SK-N-SH (cell line): ENCODE measurements around the gene CRISPLD2. TPM values are rescaled to one million over a fixed set of nuclear protein-coding genes. Genes with fewer than 3 reads are reported as not detected.

ENCODE experiments used
- CTCF ChIA-PET: fragments of 300-600, 350-600 bp; formaldehyde crosslinking; extraction: SDS; loops from one replicate; lab custom pipeline; 2021; lab: Yijun Ruan, JAX
- POLR2A ChIA-PET: fragments of 350-600 bp; sonication (Branson Sonifier 250); formaldehyde crosslinking; extraction: SDS; loops from one replicate; lab custom pipeline; 2020; ENCODE audit warnings: antibody characterized with exemption, inconsistent platforms; lab: Yijun Ruan, JAX
- DNase-seq: peaks from one replicate; pipeline ENCODE4 v3.0.0; 2012
- H2AFZ ChIP-seq: fragments of 200-600 bp; sonication (generic); 2 replicates; pipeline ENCODE4 v1.8.1; 2016; ENCODE audit warnings: antibody characterized with exemption, mild to moderate bottlenecking, low read depth
- H3F3A ChIP-seq: fragments of 200-600 bp; sonication (generic); replicated peaks from 2 replicates; pipeline ENCODE3; 2016; ENCODE audit warnings: antibody characterized with exemption, mild to moderate bottlenecking; ENCODE audit not compliant: insufficient read depth
- H3K27ac ChIP-seq, 2 experiments: fragments of 200-500 bp in 1 of 2; fragments of 200-600 bp in 1 of 2; sonication (Bioruptor generic) in 1 of 2; sonication (generic), shearing (Covaris generic) in 1 of 2; 2 replicates each; pipeline versions ENCODE4 v1.5.1 to v1.6.1; 2014 to 2016; ENCODE audit warnings: low read depth in 2 of 2, inconsistent platforms in 1 of 2, low read length in 1 of 2, mild to moderate bottlenecking in 1 of 2, mixed read lengths in 1 of 2
- H3K27me3 ChIP-seq: fragments of 200-600 bp; sonication (generic), shearing (Covaris generic); 2 replicates; pipeline ENCODE4 v1.6.1; 2016; ENCODE audit warnings: mixed run types; ENCODE audit not compliant: insufficient read depth
- H3K36me3 ChIP-seq, 2 experiments: fragments of 200-500 bp in 1 of 2; fragments of 200-600 bp in 1 of 2; sonication (Bioruptor generic) in 1 of 2; sonication (generic) in 1 of 2; replicated peaks in 1 of 2; 2 replicates each; pipeline versions ENCODE3 to v1.5.1; 2014 to 2016; ENCODE audit warnings: low read length in 1 of 2, mild to moderate bottlenecking in 1 of 2; ENCODE audit not compliant: insufficient read depth in 2 of 2, control insufficient read depth in 1 of 2
- H3K4me1 ChIP-seq, 2 experiments: fragments of 200-500 bp in 1 of 2; fragments of 200-600 bp in 1 of 2; sonication (Bioruptor generic) in 1 of 2; sonication (generic), shearing (Covaris generic) in 1 of 2; 2 replicates each; pipeline versions ENCODE4 v1.5.1 to v1.6.1; 2014 to 2016; ENCODE audit warnings: low read depth in 1 of 2, low read length in 1 of 2, mixed run types in 1 of 2; ENCODE audit not compliant: insufficient read depth in 2 of 2, control insufficient read depth in 1 of 2
- H3K4me2 ChIP-seq: fragments of 200-600 bp; sonication (generic), shearing (Covaris generic); 2 replicates; pipeline ENCODE4 v1.6.1; 2017; ENCODE audit warnings: mixed run types
- H3K4me3 ChIP-seq, 2 experiments: fragments of 200-500 bp in 1 of 2; fragments of 200-600 bp in 1 of 2; sonication (Bioruptor generic) in 1 of 2; sonication (generic), shearing (Covaris generic) in 1 of 2; 2 replicates each; pipeline versions ENCODE4 v1.5.1 to v1.8.1; 2014 to 2016; ENCODE audit warnings: low read depth in 2 of 2, inconsistent platforms in 1 of 2, low read length in 1 of 2, mild to moderate bottlenecking in 1 of 2, mixed read lengths in 1 of 2, moderate library complexity in 1 of 2
- H3K79me2 ChIP-seq: fragments of 200-600 bp; sonication (generic); 2 replicates; pipeline ENCODE4 v1.8.1; 2017; ENCODE audit warnings: mild to moderate bottlenecking; ENCODE audit not compliant: insufficient read depth
- H3K9ac ChIP-seq: fragments of 200-600 bp; sonication (generic); 2 replicates; pipeline ENCODE4 v1.6.1; 2017; ENCODE audit warnings: mixed run types
- H3K9me2 ChIP-seq: fragments of 200-600 bp; sonication (generic); 2 replicates; pipeline ENCODE4 v1.6.1; 2017; ENCODE audit warnings: mixed run types
- H3K9me3 ChIP-seq: fragments of 200-600 bp; sonication (generic); 2 replicates; pipeline ENCODE4 v1.6.1; 2017; ENCODE audit warnings: mixed run types, mild to moderate bottlenecking, moderate library complexity
- H4K20me1 ChIP-seq: fragments of 200-600 bp; sonication (generic); 2 replicates; pipeline ENCODE4 v1.6.1; 2017; ENCODE audit warnings: mild to moderate bottlenecking, mixed run types; ENCODE audit not compliant: insufficient read depth
- EP300 ChIP-seq, 2 experiments: IDR thresholded peaks; 2 replicates each; pipeline versions ENCODE4 v1.4.0 to v1.6.1; 2012; ENCODE audit warnings: borderline replicate concordance in 1 of 2, low read depth in 1 of 2, low read length in 1 of 2
- EZH2phosphoT487 ChIP-seq: fragments of 200-600 bp; sonication (generic); IDR thresholded peaks from 2 replicates; pipeline ENCODE4 v1.6.1; 2017; ENCODE audit warnings: low read depth, mixed run types, mild to moderate bottlenecking, antibody characterized with exemption, moderate library complexity, borderline replicate concordance
- FOXJ3 ChIP-seq: sonication (generic); formaldehyde crosslinking; IDR thresholded peaks from 2 replicates; pipeline ENCODE4 v1.5.1; 2020; ENCODE audit warnings: mild to moderate bottlenecking, missing genetic modification reagents
- GABPA ChIP-seq: IDR thresholded peaks from 2 replicates; pipeline ENCODE4 v1.4.0; 2012; ENCODE audit warnings: low read depth, mild to moderate bottlenecking
- GATA2 ChIP-seq: sonication (generic); formaldehyde crosslinking; IDR thresholded peaks from 2 replicates; pipeline ENCODE4 v1.5.0; 2020; ENCODE audit warnings: mild to moderate bottlenecking, missing genetic modification reagents
- MXI1 ChIP-seq: IDR thresholded peaks from 2 replicates; pipeline ENCODE4 v1.6.1; 2012; ENCODE audit warnings: mild to moderate bottlenecking, low read depth, low read length, improper control_type of control experiment
- NFIC ChIP-seq: IDR thresholded peaks from 2 replicates; pipeline ENCODE4 v1.4.0; 2012; ENCODE audit warnings: borderline replicate concordance
- NRF1 ChIP-seq: IDR thresholded peaks from 2 replicates; pipeline ENCODE4 v1.6.1; 2012; ENCODE audit warnings: low read depth, mild to moderate bottlenecking, low read length
- RAD21 ChIP-seq: IDR thresholded peaks from 2 replicates; pipeline ENCODE4 v1.6.1; 2012; ENCODE audit warnings: mild to moderate bottlenecking, low read length
- RCOR1 ChIP-seq: fragments of 150-350 bp; IDR thresholded peaks from 2 replicates; pipeline ENCODE4 v1.6.1; 2017; ENCODE audit warnings: antibody characterized with exemption, low read length
- RFX5 ChIP-seq: IDR thresholded peaks from 2 replicates; pipeline ENCODE4 v1.6.1; 2012; ENCODE audit warnings: mild to moderate bottlenecking, improper control_type of control experiment, low read length
- SIN3A ChIP-seq: IDR thresholded peaks from 2 replicates; pipeline ENCODE4 v1.6.1; 2012; ENCODE audit warnings: low read depth, mild to moderate bottlenecking, low read length, moderate library complexity, borderline replicate concordance
- TCF12 ChIP-seq: IDR thresholded peaks from 2 replicates; pipeline ENCODE4 v1.4.0; 2012
- TEAD4 ChIP-seq: IDR thresholded peaks from 2 replicates; pipeline ENCODE4 v1.4.0; 2012; ENCODE audit warnings: mild to moderate bottlenecking, borderline replicate concordance; ENCODE audit not compliant: insufficient read depth
- WGBS: methylation state at CpG from one replicate; pipeline ENCODE4 v1.1.6; 2017; ENCODE audit warnings: low lambda C conversion rate; 5-methylcytosine and 5-hydroxymethylcytosine counted together
- polyA plus RNA-seq, 3 experiments: library from polyadenylated mRNA; depleted of rRNA; stranded (reverse); fragments of >200 nt; gene quantifications; 2 replicates each; pipeline ENCODE4 v1.2.3, GENCODE V29; 2012
- TF ChIP-seq, protein P1 (sequence below): IDR thresholded peaks from 2 replicates; pipeline ENCODE4 v1.4.0; 2012; ENCODE audit warnings: low read depth
- TF ChIP-seq, protein P2 (sequence below): IDR thresholded peaks from 2 replicates; pipeline ENCODE4 v1.4.0; 2012; ENCODE audit warnings: low read depth, borderline replicate concordance
- TF ChIP-seq, protein P3 (sequence below): IDR thresholded peaks from 2 replicates; pipeline ENCODE4; 2012

Gene CRISPLD2
- polyA plus RNA-seq, 1 of the 3 experiments (the other 2 are of a cell fraction) = 6.3 TPM

DNA sequence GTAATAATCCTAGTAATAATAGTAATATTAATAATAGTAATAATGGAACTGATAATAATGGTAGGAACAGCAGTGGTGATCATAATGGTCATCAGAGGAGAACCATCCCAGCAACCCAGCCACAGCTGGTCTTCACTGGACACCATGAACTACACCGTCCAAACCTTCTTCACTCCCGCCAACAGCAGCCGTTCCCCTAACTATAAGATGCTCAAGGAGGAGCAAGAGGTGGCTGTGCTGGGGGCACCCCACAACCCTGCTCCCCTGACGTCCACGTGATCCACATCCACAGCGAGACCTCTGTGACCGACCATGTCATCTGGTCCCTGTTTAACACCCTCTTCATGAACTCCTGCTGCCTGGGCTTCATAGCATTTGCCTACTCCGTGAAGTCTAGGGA is 100.5 kb downstream of the CRISPLD2 start:
- H3K9me3 ChIP-seq = no peaks in the 10 kb centered on the region
- H3K27me3 ChIP-seq = no peaks in the 10 kb centered on the region
- no peak overlapping the region for H3K27ac ChIP-seq
- ChIA-PET CTCF (interaction anchor here (0.8 to 5.7 kb wide), 4 partner anchors 14 to 100 kb away, joined by 3 to 32 read pairs (median 5); partner anchors contain the start of gene CRISPLD2), POLR2A (no interaction called here)
- H3K4me3 ChIP-seq = no peak overlapping the region
- no peak overlapping the region for H2AFZ ChIP-seq
- no peak for DNase-seq
- no peak overlapping the region for H3K4me2 ChIP-seq
- no peaks in the 10 kb centered on the region for H3K36me3 ChIP-seq
- WGBS = 91% methylated on average over 7 of the region's 8 CpGs
- H3F3A ChIP-seq = no peaks in the 10 kb centered on the region
- H4K20me1 ChIP-seq = no peaks in the 10 kb centered on the region
- no peak for TF ChIP-seq NFIC
- no peak for TF ChIP-seq EP300 (IDR thresholded peaks at IDR 0.05; ENCODE audit: borderline replicate concordance in 1 of 2, low read depth in 1 of 2, low read length in 1 of 2)
- no peak for TF ChIP-seq GATA2 (CRISPR knock-in tag)
- no peak for TF ChIP-seq EZH2phosphoT487
- no peak for TF ChIP-seq SIN3A
- no peak for TF ChIP-seq GABPA
- TF ChIP-seq, protein P1, sequence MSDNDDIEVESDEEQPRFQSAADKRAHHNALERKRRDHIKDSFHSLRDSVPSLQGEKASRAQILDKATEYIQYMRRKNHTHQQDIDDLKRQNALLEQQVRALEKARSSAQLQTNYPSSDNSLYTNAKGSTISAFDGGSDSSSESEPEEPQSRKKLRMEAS = no peak
- TF ChIP-seq, protein P2, sequence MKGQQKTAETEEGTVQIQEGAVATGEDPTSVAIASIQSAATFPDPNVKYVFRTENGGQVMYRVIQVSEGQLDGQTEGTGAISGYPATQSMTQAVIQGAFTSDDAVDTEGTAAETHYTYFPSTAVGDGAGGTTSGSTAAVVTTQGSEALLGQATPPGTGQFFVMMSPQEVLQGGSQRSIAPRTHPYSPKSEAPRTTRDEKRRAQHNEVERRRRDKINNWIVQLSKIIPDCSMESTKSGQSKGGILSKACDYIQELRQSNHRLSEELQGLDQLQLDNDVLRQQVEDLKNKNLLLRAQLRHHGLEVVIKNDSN = no peak
- TF ChIP-seq FOXJ3 = no peak
- no peak for TF ChIP-seq RAD21
- no peak for TF ChIP-seq NRF1
- H3K79me2 ChIP-seq = no peaks in the 10 kb centered on the region
- H3K4me1 ChIP-seq = peaks cover 0 to 15% of the 10 kb centered on the region in 2 experiments; a peak in 1 of 4 replicates
- H3K9me2 ChIP-seq = no peaks in the 10 kb centered on the region
- no peak overlapping the region for H3K9ac ChIP-seq

DNA sequence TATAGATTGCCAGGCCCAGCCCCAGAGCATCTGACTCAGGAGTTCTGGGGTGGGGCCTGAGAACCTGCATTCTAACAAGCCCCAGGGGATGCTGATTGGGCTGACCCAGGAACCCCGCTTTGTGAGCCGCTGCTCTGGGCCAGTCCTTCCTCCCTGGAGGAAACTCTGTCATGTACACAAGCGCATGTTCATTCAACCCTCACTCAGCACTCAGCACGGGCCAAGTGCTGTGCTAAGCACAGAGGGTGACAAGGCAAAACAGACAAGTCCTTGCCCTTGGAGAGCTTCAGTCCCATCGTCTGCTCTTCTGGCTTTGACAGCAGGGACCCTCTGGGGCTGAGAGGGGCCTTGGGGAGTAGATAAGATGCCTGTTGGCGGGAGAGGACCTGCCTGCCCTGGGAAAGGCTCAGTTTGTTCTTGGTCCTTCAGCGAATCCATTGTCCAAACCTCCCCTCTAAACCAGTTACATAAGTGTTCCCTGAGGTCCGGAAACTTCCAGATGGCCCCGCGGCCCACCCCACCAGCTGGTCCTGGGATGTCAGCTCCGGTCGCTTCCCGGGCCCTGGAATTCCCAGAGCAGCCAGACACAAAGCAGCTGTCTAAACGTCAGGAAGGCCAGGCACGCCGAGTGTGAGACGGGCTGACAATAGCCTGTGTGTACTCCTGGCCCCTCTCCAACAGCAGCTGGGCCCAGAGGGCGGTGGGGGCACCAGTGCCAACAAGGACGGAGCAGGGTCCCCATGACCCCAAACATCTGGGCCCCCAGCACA is 102.8 kb downstream of the CRISPLD2 start:
- Histone ChIP-seq H3F3A (no peaks in the 10 kb centered on the region), H3K36me3 (no peaks in the 10 kb centered on the region), H3K9ac (no peak overlapping the region), H3K79me2 (no peaks in the 10 kb centered on the region), H3K4me1 (peaks cover 0 to 20% of the 10 kb centered on the region in 2 experiments; a peak in 1 of 4 replicates), H2AFZ (no peak overlapping the region), H3K27me3 (no peaks in the 10 kb centered on the region), H3K27ac (peak overlapping the region in 1 of 2 experiments; percentile 30; a peak in 2 of 4 replicates), H4K20me1 (no peaks in the 10 kb centered on the region), H3K4me2 (no peak overlapping the region), H3K9me2 (no peaks in the 10 kb centered on the region), H3K9me3 (no peaks in the 10 kb centered on the region), H3K4me3 (no peak overlapping the region)
- TF ChIP-seq MXI1 (peak; percentile 76; the same call in 1 of the 2 replicates), RCOR1 (peak; percentile 78; the same call in 1 of the 2 replicates), FOXJ3 (0 out of 2 replicates have a peak, but pooled peaks have one; percentile 32), EP300 (IDR thresholded peaks at IDR 0.05; ENCODE audit: borderline replicate concordance in 1 of 2, low read depth in 1 of 2, low read length in 1 of 2) (peak in 1 of 2 experiments; percentile 85; a peak in 2 of 4 replicates), TEAD4 (no peak), GATA2 (CRISPR knock-in tag) (peak; percentile 47), TCF12 (peak; percentile 62), NFIC (peak; percentile 17; the same call in 1 of the 2 replicates), RFX5 (no peak)
- TF ChIP-seq, protein P3, sequence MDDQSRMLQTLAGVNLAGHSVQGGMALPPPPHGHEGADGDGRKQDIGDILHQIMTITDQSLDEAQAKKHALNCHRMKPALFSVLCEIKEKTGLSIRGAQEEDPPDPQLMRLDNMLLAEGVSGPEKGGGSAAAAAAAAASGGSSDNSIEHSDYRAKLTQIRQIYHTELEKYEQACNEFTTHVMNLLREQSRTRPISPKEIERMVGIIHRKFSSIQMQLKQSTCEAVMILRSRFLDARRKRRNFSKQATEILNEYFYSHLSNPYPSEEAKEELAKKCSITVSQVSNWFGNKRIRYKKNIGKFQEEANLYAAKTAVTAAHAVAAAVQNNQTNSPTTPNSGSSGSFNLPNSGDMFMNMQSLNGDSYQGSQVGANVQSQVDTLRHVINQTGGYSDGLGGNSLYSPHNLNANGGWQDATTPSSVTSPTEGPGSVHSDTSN = 0 out of 2 replicates have a peak, but pooled peaks have one; percentile 21
- CTCF ChIA-PET = interaction anchor here (0.9 to 2.4 kb wide), 5 partner anchors 30 to 196 kb away, joined by 3 to 10 read pairs (median 3); no protein-coding TSS in a partner anchor
- POLR2A ChIA-PET = no interaction called here
- DNase-seq = peak; percentile 88
- WGBS = 38% methylated on average over 10 of the region's 19 CpGs
